CD4-positive, alpha-beta T cell treated with Interleukin-15 for 4 hours (primary cell): ENCODE results near the gene SIAH3.
"Not testable (repeated sequence)": the region's sequence is repeated elsewhere in the genome, so short reads cannot be mapped to it uniquely, and the experiment has no call there.

Experiments
- DNase-seq: peaks from one replicate; pipeline ENCODE4 v3.0.0-alpha.2; 2020; ENCODE audit warnings: low spot score

SIAH3 gene, protein sequence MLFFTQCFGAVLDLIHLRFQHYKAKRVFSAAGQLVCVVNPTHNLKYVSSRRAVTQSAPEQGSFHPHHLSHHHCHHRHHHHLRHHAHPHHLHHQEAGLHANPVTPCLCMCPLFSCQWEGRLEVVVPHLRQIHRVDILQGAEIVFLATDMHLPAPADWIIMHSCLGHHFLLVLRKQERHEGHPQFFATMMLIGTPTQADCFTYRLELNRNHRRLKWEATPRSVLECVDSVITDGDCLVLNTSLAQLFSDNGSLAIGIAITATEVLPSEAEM

GRCh38 chr13:45851171-45851921, at the start of gene SIAH3:
Gene SIAH3, minus strand, starts transcription at chr13:45851753. Its CDS starts 124 bp downstream, at chr13:45851629.
- DNase-seq, result no peak

GRCh38 chr13:45899406-45899805, 47.9 kb upstream of the SIAH3 start:
- DNase-seq, result no peak

DNA sequence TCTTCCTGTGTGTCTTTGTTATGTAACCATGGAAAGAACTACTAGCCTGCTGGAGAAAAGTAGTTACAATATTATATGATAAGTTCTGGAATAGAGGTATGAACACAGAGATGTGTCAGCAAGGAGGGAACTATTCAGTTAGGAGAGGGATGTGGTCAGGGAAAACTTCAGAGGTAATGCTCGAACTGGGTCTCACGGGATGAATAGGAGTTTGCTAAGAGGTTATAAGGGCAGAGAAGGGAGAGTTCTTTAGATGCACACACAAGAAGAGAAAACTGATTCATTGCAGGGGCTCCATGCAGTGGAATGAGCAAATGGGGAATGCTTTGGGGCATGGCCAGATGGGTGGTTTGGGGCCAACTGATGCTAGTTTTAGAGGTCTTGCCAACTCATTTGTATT, 46.0 kb upstream of the SIAH3 start:
- DNase-seq, result no peak

DNA sequence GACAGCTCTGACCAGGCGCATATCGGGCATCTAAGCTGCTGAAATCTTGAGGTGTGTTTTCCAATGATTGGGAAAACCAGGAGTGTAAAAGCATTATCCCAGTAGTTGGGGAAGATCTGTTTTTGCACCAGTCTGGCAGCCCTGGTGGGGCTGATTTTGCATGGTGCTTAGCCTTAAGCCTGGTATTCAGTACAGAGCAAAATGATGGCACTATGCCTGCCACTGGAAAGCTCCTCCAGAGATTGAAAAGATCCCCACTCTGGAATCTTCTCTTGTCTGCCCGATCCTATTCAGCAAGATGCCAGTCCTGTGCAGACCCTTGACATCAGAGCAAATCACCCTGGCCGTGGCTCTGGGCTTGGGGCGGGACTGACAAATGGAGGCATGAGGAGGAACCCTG, 44.7 kb upstream of the SIAH3 start:
- no peak for DNase-seq

DNA sequence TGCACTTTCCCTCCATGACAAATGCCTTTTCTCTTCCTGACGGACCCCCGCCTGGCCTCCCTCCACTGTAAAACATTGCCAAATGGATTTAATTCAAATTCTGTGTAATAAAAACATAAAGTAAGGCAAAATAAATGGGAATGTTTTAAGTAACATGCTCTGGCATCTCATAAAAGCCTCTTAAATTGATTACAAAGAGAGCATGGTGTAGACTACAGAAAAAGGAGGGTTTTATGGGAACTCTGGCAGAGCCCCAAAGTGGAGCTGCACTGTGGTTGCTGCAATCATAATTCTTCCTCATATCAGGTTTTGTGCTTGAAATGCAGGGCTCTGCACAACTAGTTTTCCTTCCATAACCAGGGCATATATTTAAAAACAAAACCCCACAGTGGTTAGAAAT, 44.3 kb upstream of the SIAH3 start:
- DNase-seq, result no peak

DNA sequence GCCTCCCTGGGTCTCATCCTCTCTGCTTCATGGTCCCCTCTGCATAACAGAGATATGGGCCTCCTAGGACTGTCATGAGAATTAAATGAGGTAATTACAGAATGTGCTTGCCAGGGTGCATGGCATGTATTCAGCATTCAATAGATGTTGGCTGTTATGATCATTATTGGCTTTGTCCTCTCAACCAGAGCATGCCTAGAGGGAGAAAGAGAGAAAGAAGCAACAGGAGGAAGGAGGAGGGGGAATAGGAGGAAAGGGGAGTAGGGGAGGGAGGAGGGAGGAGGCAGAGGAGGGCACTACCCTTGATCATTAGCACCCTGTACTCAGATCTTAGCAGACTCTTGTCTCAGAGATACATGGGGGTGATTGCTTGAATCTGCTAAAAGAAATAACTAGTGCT, 41.0 kb upstream of the SIAH3 start:
- no peak for DNase-seq

DNA sequence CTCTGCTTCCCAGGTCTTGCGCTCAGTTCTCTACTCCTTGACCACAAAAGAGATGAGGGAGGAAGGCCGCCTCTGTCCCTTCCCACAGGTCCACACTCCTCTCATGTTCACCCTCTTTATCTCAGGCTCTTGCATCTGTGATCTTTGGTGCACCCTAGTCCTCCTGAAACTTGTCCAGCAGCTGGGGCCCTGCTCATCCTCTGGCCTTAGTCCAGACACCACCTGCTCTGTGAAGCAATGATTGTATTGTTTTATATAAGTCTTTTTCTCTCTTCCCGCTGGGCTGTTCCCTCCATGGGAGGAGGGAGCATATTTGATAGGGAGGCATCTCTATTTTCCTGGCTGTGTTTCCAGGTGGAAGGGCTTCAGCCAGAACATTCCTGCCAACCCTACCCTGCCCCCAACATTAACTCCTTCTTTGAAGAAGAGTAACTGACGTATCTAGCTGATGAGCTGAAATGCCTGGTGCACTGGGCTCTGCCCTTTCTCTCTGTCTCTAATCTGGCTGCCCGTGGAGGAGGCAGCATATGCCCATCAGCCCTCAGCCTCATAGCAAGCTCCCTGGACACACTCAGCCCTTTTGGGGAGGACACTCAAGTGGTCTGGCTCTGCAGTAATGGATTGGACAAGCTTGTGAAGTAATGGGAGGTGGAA, 38.2 kb upstream of the SIAH3 start:
- DNase-seq, result no peak

DNA sequence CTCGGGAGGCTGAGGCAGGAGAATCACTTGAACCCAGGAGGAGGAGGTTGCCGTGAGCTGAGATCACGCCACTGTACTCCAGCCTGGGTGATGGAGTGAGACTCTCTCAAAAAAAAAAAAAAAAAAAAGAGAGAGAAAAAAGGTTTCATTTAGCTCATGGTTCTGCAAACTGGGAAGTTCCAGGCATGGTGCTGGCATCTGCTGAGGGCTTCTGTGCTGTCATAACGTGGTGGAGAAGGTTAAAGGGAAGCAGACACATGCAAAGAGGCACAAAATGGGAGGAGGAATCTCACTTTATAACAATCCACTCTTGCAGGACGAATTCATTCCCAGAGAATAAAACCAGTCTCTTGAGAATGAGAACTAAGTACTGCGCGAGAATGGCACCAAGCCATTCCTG, 34.9 kb upstream of the SIAH3 start:
- DNase-seq, result no peak

DNA sequence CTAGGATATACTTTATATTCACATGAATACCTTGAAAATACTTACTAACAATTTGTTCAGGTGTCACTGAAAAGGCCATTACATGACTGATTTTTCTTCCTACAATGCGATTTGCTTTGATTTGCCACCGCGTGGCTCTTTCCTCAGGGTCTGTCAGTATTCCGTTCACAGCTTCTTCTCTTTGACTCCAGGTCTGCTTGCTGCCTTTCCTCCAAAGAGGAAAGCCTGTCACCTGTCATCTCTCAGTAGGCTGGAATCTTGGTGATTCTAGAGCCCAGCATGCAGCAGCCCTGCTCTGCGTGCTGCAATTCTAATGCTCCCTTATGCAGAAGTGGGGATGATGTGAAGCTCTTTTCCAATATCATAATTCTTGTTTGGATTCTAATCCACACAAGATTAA, 33.6 kb upstream of the SIAH3 start:
- no peak for DNase-seq

- no peak for DNase-seq
Measured at GRCh38 chr13:45882626-45883025, 31.1 kb upstream of the SIAH3 start.

GRCh38 chr13:45881353-45881752, 29.8 kb upstream of the SIAH3 start:
- DNase-seq, result no peak

DNA sequence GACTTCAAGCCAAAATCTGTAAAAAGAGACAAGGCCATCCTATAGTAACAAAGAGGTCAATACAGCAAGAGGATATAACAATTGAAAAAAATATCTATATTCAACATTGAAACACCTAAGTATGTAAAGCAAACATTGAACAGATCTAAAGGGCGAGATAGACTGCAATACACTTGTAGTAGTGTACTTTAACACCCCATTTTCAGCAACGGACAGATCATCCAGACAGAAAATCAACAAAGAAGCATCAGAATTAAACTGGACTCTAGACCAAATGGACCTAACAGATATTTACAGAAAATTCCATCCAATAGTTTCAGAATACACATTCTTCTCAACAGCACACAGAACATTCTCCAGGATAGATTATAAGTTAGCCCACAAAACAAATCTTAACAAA, 28.7 kb upstream of the SIAH3 start:
- no peak for DNase-seq

- no peak for DNase-seq
Measured at GRCh38 chr13:45879666-45880065, 28.1 kb upstream of the SIAH3 start.

DNA sequence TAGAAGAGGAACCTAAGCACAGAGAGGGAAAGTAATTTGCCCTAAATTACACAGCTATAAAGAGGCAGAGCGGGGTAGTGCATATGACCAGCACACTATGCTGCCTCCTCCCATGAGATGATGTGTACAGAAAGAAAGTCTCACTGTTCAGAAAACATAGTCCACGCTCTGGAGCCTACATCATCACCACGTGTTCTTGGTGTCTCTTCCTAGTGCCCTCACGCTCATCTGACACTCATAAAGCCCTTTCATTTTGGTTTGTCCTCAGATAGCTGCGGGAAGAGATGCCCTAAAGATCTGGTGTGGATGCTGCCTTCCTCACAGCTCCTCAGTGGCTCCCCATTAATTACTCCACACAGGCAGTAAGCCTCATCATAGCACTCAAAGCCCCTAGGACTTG, 27.4 kb upstream of the SIAH3 start:
- DNase-seq, result no peak

DNA sequence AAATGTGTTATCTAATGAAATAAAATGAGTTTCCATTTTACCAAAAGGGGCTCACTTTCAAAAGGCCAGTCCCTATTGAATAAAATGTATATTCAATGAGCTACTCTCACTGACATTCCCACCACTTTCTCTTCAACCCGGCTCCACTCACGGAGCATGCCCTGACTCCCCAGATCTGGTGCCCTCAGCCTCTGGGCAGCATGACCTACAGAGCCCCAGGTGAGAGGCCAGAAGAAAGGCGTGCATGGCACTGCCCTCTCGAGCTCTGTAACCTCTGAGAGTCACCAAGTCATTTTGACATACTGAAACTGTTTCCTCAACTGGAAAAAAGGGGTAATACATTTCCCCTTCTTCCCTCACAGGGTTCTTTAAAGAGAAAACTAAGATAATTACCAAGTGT, 25.2 kb upstream of the SIAH3 start:
- no peak for DNase-seq

DNA sequence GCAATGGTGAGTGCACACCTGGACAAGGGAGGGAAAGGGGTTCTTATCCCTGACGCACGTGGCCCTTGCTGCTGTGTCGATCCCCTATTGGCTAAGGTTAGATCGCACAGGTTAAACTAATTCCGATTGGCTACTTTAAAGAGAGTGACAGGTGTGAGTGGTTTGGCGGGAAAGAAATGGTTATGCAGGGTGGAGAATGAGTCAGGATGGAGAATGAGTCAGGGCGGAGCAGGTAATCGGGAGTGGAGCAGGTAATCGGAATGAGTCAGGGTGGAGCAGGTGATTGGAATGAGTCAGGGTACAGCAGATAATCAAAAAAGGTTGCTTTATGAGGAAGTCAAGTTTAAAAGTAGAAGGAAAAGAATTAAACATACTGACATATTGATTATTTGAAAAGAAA, 24.4 kb upstream of the SIAH3 start:
- DNase-seq, result no peak

DNA sequence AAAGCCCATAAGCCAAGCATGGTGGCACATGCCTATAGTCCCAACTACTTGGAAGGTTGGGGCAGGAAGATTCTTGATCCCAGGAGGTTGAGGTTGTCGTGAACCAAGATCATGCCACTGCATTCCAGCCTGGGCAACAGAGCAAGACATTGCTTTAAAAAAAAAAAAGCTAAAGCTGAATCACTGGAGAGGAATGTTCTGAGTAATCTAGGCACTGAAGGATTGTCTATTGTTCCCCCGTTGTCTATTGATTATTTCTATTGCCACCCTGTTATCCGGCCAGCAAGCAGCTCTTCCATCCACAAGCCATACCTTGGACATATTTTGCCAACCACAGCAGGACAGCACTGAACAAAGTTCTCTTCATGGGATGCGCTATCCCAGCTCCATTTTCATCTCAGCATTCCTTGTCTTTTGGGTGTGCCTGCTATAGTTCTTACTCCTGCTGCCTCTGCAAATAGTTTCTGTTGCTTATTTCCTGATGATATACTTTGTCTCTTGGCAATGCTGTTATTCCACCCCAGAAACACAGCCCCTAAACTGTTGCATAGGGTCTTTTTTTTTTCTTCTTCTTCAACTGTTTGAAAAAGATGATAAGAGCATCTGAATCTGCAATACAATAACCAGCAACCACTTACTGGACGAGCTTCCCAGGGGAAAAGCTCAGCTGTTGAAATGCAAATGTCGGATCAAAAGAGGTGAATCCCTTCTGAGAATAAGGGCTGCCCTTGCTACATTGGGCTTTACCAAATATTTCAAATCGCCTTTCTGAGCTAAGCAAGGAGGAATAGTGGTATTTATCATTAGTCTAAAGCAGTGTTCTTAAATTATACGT, 22.2 kb upstream of the SIAH3 start:
- DNase-seq, result no peak

GRCh38 chr13:45872566-45872965, 21.0 kb upstream of the SIAH3 start:
- no peak for DNase-seq

DNA sequence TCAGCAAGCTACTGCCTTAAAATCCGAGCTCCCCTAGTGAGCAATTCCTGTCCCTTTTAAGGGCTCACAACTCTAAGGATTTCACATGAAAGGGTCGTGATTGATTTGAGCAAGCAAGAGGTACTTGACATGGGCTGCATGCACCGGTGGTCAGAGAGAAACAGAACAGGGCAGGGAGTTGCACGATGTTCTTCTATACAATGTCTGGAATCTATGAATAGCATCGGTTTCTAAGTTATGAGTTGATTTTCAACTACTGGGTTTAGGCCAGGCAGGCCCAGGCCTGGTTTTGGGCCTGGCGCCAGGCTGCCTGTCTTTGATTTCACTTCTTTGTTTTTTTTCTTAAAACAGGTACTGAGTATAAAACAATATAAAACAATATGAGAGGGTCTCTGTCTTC, 19.6 kb upstream of the SIAH3 start:
- not testable (repeated sequence) for DNase-seq

DNA sequence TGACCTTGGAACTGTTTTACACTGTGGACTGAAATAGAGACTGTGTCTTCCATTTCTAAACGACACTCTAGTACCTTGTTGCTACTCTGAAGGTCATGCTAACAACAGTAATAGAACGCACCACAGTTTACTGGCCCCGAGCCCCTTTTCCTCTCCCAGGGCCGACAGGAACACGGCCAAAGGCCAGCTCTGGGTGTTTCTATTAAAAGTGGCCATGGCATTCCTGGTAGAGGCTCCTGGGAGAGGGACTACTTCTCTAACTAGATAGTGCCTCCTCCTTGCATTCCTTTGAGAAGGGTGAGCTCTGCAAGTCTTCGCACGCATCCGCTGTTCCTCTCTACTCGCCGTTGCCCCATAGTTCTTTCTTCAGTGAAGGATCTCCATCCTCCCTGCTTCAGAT, 18.7 kb upstream of the SIAH3 start:
- no peak for DNase-seq

DNA sequence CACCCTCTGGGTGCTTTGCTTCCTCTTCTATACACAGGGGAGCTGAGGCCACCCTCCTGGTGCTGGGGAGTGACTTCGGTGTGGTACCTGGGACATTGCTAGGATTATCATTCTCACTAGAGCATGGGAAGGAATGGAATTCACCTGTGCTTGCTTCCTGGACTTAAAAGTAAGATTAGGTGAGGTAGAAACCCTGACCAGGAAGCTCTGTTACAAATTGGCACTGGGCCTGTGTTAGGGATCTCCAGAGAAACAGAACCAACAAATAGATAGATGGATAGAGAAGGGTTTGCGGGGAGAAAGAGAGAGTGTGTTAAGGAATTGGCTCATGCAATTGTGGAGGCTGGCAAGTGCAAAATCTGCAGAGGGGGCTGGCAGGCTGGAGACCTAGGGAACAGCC, 13.9 kb upstream of the SIAH3 start:
- DNase-seq, result no peak
